ENCODE measurements around the gene PAK1. TPM values are rescaled to one million over a fixed set of nuclear protein-coding genes. Genes with fewer than 3 reads are reported as not detected.

The PAK1 gene
- total and polyA plus RNA-seq, 2 donors (not counting 1 experiment from before 2014, with no cell fraction given) = 34.6 to 37.7 TPM

DNA sequence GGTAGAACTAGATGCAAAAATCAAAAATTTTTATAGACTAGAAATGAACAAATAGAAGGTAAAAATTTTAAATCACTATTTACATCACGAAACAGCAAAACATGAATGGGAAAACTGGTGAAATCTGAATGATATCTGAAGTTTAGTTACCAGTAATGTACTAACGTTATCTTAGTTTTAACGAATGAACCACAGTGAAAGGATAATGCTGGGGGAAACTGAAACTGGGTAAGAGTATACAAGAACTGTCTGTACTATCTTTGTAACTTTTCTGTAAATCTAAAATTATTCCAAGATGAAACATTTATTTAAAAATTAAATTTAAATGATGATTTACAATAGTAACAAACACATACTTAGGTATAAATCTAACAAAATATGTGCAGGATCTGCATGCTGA is 179.9 kb downstream of the PAK1 start:
- H3K36me3 ChIP-seq (ENCODE audit: control insufficient read depth, insufficient read depth, low read length) = no peaks in the 10 kb centered on the region
- no peaks in the 10 kb centered on the region for H3K79me2 ChIP-seq (ENCODE audit: control insufficient read depth, insufficient read depth, low read length)
- no peak overlapping the region for H2AFZ ChIP-seq (ENCODE audit: low read length)
- TF ChIP-seq, protein P1, sequence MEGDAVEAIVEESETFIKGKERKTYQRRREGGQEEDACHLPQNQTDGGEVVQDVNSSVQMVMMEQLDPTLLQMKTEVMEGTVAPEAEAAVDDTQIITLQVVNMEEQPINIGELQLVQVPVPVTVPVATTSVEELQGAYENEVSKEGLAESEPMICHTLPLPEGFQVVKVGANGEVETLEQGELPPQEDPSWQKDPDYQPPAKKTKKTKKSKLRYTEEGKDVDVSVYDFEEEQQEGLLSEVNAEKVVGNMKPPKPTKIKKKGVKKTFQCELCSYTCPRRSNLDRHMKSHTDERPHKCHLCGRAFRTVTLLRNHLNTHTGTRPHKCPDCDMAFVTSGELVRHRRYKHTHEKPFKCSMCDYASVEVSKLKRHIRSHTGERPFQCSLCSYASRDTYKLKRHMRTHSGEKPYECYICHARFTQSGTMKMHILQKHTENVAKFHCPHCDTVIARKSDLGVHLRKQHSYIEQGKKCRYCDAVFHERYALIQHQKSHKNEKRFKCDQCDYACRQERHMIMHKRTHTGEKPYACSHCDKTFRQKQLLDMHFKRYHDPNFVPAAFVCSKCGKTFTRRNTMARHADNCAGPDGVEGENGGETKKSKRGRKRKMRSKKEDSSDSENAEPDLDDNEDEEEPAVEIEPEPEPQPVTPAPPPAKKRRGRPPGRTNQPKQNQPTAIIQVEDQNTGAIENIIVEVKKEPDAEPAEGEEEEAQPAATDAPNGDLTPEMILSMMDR (conservative IDR thresholded peaks at IDR 0.05 in 1 of 2, IDR thresholded peaks at IDR 0.05 in 1 of 2; ENCODE audit: low read depth in 1 of 2, low read length in 2 of 2) = no peak
- TF ChIP-seq EZH2 (IDR thresholded peaks at IDR 0.05; ENCODE audit: low read length, missing control alignments) = no peak
- H3K27me3 ChIP-seq (ENCODE audit: control insufficient read depth, insufficient read depth, low read length) = no peaks in the 10 kb centered on the region
- no peaks in the 10 kb centered on the region for H3K4me1 ChIP-seq (ENCODE audit: control insufficient read depth, extremely low read depth, insufficient read depth, low read length)
- no peaks in the 10 kb centered on the region for H4K20me1 ChIP-seq (ENCODE audit: control insufficient read depth, extremely low read depth, insufficient read depth, low read length)
- H3K4me3 ChIP-seq (replicated peaks in 1 of 4; ENCODE audit: control extremely low read depth in 1 of 4, insufficient read depth in 1 of 4, low read depth in 3 of 4, low read length in 4 of 4) = no peak overlapping the region
- H3K9me3 ChIP-seq (ENCODE audit: control insufficient read depth, insufficient read depth, low read depth, low read length) = no peaks in the 10 kb centered on the region
- no peak overlapping the region for H3K27ac ChIP-seq (ENCODE audit: insufficient read depth, low read length)
- no peak overlapping the region for H3K4me2 ChIP-seq (ENCODE audit: extremely low read depth, insufficient read depth, low read length)
- no peak overlapping the region for H3K9ac ChIP-seq (ENCODE audit: insufficient read depth, low read length)
- DNase-seq (ENCODE audit: low read depth in 2 of 2) = no peak

- DNase-seq (ENCODE audit: low read depth in 2 of 2) = no peak
- H3K4me3 ChIP-seq (replicated peaks in 1 of 4; ENCODE audit: control extremely low read depth in 1 of 4, insufficient read depth in 1 of 4, low read depth in 3 of 4, low read length in 4 of 4) = no peak overlapping the region
- no peaks in the 10 kb centered on the region for H3K27me3 ChIP-seq (ENCODE audit: control insufficient read depth, insufficient read depth, low read length)
- TF ChIP-seq, protein P1 (conservative IDR thresholded peaks at IDR 0.05 in 1 of 2, IDR thresholded peaks at IDR 0.05 in 1 of 2; ENCODE audit: low read depth in 1 of 2, low read length in 2 of 2) = no peak
- no peaks in the 10 kb centered on the region for H4K20me1 ChIP-seq (ENCODE audit: control insufficient read depth, extremely low read depth, insufficient read depth, low read length)
- no peak overlapping the region for H3K4me2 ChIP-seq (ENCODE audit: extremely low read depth, insufficient read depth, low read length)
- H3K79me2 ChIP-seq (ENCODE audit: control insufficient read depth, insufficient read depth, low read length) = no peaks in the 10 kb centered on the region
- no peaks in the 10 kb centered on the region for H3K9me3 ChIP-seq (ENCODE audit: control insufficient read depth, insufficient read depth, low read depth, low read length)
- H3K4me1 ChIP-seq (ENCODE audit: control insufficient read depth, extremely low read depth, insufficient read depth, low read length) = peaks cover 13% of the 10 kb centered on the region
- no peak overlapping the region for H3K27ac ChIP-seq (ENCODE audit: insufficient read depth, low read length)
- H3K9ac ChIP-seq (ENCODE audit: insufficient read depth, low read length) = no peak overlapping the region
- H2AFZ ChIP-seq (ENCODE audit: low read length) = no peak overlapping the region
- no peaks in the 10 kb centered on the region for H3K36me3 ChIP-seq (ENCODE audit: control insufficient read depth, insufficient read depth, low read length)
Measured at GRCh38 chr11:77289737-77290136, 184.2 kb downstream of the PAK1 start.

DNA sequence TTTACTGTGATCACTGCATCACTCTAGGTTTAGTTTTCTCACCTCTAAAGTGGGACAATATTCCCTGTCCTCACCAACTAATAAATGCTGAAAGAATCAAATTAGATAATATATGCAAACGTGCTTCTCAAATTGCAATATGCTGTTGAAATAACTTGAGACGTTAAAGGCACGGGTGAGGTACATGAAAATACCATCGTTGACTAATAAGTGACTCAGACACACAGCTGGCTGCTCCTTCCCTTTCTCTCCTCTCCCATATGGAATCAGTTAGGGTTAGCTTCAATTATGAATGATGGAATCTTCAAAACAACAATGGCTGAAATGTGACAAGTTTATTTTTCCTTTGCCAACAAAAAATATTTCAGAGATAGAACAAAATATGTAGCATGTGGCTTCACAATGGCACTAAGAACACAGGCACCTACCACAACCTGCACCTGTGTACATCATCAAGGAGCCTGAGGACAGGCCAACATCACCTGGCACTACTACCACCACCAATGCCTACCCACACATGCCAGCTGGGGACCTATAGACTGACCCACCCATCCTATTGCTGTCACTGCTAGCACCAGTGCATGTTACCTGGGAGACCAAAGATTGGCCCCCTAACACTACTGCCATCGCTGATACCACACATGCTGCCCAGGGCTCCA is 186.2 kb downstream of the PAK1 start:
- H3K9ac ChIP-seq (ENCODE audit: insufficient read depth, low read length) = no peak overlapping the region
- peak overlapping the region; percentile 4 for H3K27ac ChIP-seq (ENCODE audit: insufficient read depth, low read length)
- peak overlapping the region; percentile 45 for H3K4me2 ChIP-seq (ENCODE audit: extremely low read depth, insufficient read depth, low read length)
- no peaks in the 10 kb centered on the region for H3K79me2 ChIP-seq (ENCODE audit: control insufficient read depth, insufficient read depth, low read length)
- H2AFZ ChIP-seq (ENCODE audit: low read length) = no peak overlapping the region
- no peaks in the 10 kb centered on the region for H3K9me3 ChIP-seq (ENCODE audit: control insufficient read depth, insufficient read depth, low read depth, low read length)
- peaks cover 13% of the 10 kb centered on the region for H3K4me1 ChIP-seq (ENCODE audit: control insufficient read depth, extremely low read depth, insufficient read depth, low read length)
- H3K36me3 ChIP-seq (ENCODE audit: control insufficient read depth, insufficient read depth, low read length) = no peaks in the 10 kb centered on the region
- TF ChIP-seq, protein P1 (conservative IDR thresholded peaks at IDR 0.05 in 1 of 2, IDR thresholded peaks at IDR 0.05 in 1 of 2; ENCODE audit: low read depth in 1 of 2, low read length in 2 of 2) = no peak
- TF ChIP-seq EZH2 (IDR thresholded peaks at IDR 0.05; ENCODE audit: low read length, missing control alignments) = no peak
- H4K20me1 ChIP-seq (ENCODE audit: control insufficient read depth, extremely low read depth, insufficient read depth, low read length) = no peaks in the 10 kb centered on the region
- H3K4me3 ChIP-seq (replicated peaks in 1 of 4; ENCODE audit: control extremely low read depth in 1 of 4, insufficient read depth in 1 of 4, low read depth in 3 of 4, low read length in 4 of 4) = no peak overlapping the region
- no peaks in the 10 kb centered on the region for H3K27me3 ChIP-seq (ENCODE audit: control insufficient read depth, insufficient read depth, low read length)
- DNase-seq (ENCODE audit: low read depth in 2 of 2) = peak; percentile 92 to 94
